ENCODE data around the gene TRIM50.
"Not testable (repeated sequence)": the region's sequence is repeated elsewhere in the genome, so short reads cannot be mapped to it uniquely, and the experiment has no call there.

DNA sequence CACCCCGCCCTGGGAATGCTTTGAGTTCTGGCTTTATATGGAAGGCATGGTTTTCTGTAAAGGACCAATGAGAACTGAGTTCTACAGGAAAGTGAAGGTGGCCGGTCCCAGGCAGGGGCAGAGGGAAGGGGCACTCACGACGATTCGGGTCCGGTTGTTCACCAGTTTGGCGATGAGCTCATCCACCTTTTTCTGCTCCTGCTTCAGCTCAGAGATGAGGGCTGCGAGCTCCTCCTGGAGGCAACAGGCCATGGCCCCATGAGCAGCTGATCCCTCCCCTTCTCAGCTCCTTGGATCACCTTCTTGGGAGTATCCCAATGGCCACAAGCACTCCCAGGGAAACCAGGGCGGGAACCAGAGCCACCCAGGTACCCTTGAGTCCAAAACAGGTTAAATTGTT is 7.9 kb downstream of the TRIM50 start:
- TF ChIP-seq CTCF (IDR thresholded peaks at IDR 0.05; ENCODE audit: poor library complexity); EZH2 (IDR thresholded peaks at IDR 0.05; ENCODE audit: borderline replicate concordance): not testable (repeated sequence)

All from hepatocyte (in vitro differentiated cells).